ENCODE measurements around the gene AGPAT1. TPM values are rescaled to one million over a fixed set of nuclear protein-coding genes. Genes with fewer than 3 reads are reported as not detected.

Gene AGPAT1
- total and polyA plus RNA-seq, 10 of the 15 experiments (the other 5 are each of a cell fraction or from before 2014, with no cell fraction given) = 13.9 to 39.5 (median 24.7) TPM

- peak in 1 of 2 experiments; percentile 48; a peak in 1 of 4 replicates for TF ChIP-seq BHLHE40 (IDR thresholded peaks at IDR 0.05; ENCODE audit: borderline replicate concordance in 1 of 2, low read depth in 2 of 2, low read length in 1 of 2)
- TF ChIP-seq POU2F2 (IDR thresholded peaks at IDR 0.05; ENCODE audit: borderline replicate concordance, low read depth, low read length) = peak; percentile 3; the same call in 1 of the 3 replicates
- no peak for TF ChIP-seq MTA2 (IDR thresholded peaks at IDR 0.05; ENCODE audit: low read depth)
- peak; percentile 70; the same call in 1 of the 2 replicates for TF ChIP-seq HDGF (IDR thresholded peaks at IDR 0.05)
- TF ChIP-seq FOXK2 (IDR thresholded peaks at IDR 0.05) = peak; percentile 86
- TF ChIP-seq KLF5 (IDR thresholded peaks at IDR 0.05; ENCODE audit: partially characterized antibody) = peak; percentile 97
- TF ChIP-seq CHD2 (IDR thresholded peaks at IDR 0.05; ENCODE audit: borderline replicate concordance, low read depth, low read length) = peak; percentile 96
- peak; percentile 99 for TF ChIP-seq NFYB (IDR thresholded peaks at IDR 0.05; ENCODE audit: insufficient read depth, low read depth, low read length)
- peak; percentile 100 for TF ChIP-seq NFYA (IDR thresholded peaks at IDR 0.05; ENCODE audit: borderline replicate concordance, low read depth, low read length)
- peak; percentile 67 for TF ChIP-seq RFX5 (IDR thresholded peaks at IDR 0.05; ENCODE audit: low read depth, low read length)
- peak; percentile 92 for TF ChIP-seq SKIL (IDR thresholded peaks at IDR 0.05; ENCODE audit: low read depth, poor library complexity, severe bottlenecking)
- TF ChIP-seq CREM (IDR thresholded peaks at IDR 0.05; ENCODE audit: low read depth) = peak; percentile 62; the same call in 1 of the 2 replicates
- peak; percentile 15; the same call in 1 of the 2 replicates for TF ChIP-seq TAF1 (IDR thresholded peaks at IDR 0.05; ENCODE audit: borderline replicate concordance, low read depth, low read length)
- TF ChIP-seq ZNF207 (IDR thresholded peaks at IDR 0.05; ENCODE audit: borderline replicate concordance) = peak; percentile 44; the same call in 1 of the 2 replicates
- peak; percentile 38 for TF ChIP-seq MEF2B (IDR thresholded peaks at IDR 0.05; ENCODE audit: partially characterized antibody, poor library complexity, severe bottlenecking)
- TF ChIP-seq RUNX3 (IDR thresholded peaks at IDR 0.05; ENCODE audit: low read length) = peak; percentile 65; the same call in 1 of the 2 replicates
- no peak for TF ChIP-seq PAX5 (IDR thresholded peaks at IDR 0.05; ENCODE audit: borderline replicate concordance, low read depth, low read length)
- TF ChIP-seq NKRF (conservative IDR thresholded peaks at IDR 0.05) = no peak
- peak; percentile 100 for TF ChIP-seq PKNOX1 (IDR thresholded peaks at IDR 0.05)
- TF ChIP-seq ZBED1 (IDR thresholded peaks at IDR 0.05; ENCODE audit: borderline replicate concordance) = no peak; the same call in 1 of the 2 replicates
- peak; percentile 95 for TF ChIP-seq SPI1 (IDR thresholded peaks at IDR 0.05; ENCODE audit: borderline replicate concordance, insufficient read depth, low read depth, low read length)
- peak; percentile 92 for TF ChIP-seq CREB1 (IDR thresholded peaks at IDR 0.05; ENCODE audit: low read depth)
- TF ChIP-seq RBBP5 (conservative IDR thresholded peaks at IDR 0.05) = no peak
- TF ChIP-seq NRF1 (conservative IDR thresholded peaks at IDR 0.05; ENCODE audit: low read depth, low read length) = peak; percentile 74
Measured at GRCh38 chr6:32177788-32178546, 2.1 kb upstream of the AGPAT1 start, which contains the start of gene RNF5 (continued).

All from GM12878 (cell line).